B cell (primary cell): Measurements from ENCODE around the gene HLA-DPB1. TPM values are rescaled to one million over a fixed set of nuclear protein-coding genes. Genes with fewer than 3 reads are reported as not detected.

Experiments used
- ATAC-seq: fragments of 200-7000 bp; cut with Tn5 transposase; one replicate; pipeline ENCODE4 v1.10.0; 2021; ENCODE audit warnings: low read depth, mild to moderate bottlenecking, moderate number of reproducible peaks, moderate library complexity
- CTCF ChIA-PET: fragments of 350-600 bp; sonication (Branson Sonifier 250); formaldehyde crosslinking; loops from one replicate; lab custom pipeline; 2021; ENCODE audit warnings: antibody characterized with exemption, inconsistent platforms; lab: Charles Lee
- POLR2A ChIA-PET: fragments of 350-600 bp; sonication (Branson Sonifier 250); formaldehyde crosslinking; loops from one replicate; lab custom pipeline; 2021; ENCODE audit warnings: antibody characterized with exemption; lab: Charles Lee
- DNase-seq: peaks from one replicate; pipeline ENCODE4 v3.0.0; 2013
- H2AFZ ChIP-seq: 2 replicates; pipeline ENCODE4 v1.6.1; 2012; ENCODE audit warnings: mild to moderate bottlenecking, low read depth, low read length; ENCODE audit not compliant: insufficient read depth, poor library complexity, severe bottlenecking
- H3K27ac ChIP-seq, 2 donors: 1 replicate in 1 of 2; 2 replicates in 1 of 2; pipeline ENCODE4 v1.5.1; 2012 to 2013; ENCODE audit warnings: low read length in 2 of 2, mild to moderate bottlenecking in 2 of 2, moderate library complexity in 1 of 2
- H3K27me3 ChIP-seq, 4 experiments: fragments of 200-600 bp in 1 of 4; sonication (generic) in 1 of 4; replicated peaks in 1 of 4; 1 replicate in 2 of 4; 2 replicates in 2 of 4; pipeline versions ENCODE4 v1.6.1 to v1.7.0; 2013 to 2016; ENCODE audit warnings: low read length in 3 of 4, mild to moderate bottlenecking in 2 of 4, mixed read lengths in 1 of 4, moderate library complexity in 1 of 4; ENCODE audit not compliant: insufficient read depth in 4 of 4, control insufficient read depth in 3 of 4; ENCODE audit errors: control extremely low read depth in 1 of 4
- H3K36me3 ChIP-seq, 2 experiments: replicated peaks in 1 of 2; 1 replicate in 1 of 2; 2 replicates in 1 of 2; pipeline versions ENCODE4 v1.6.1 to v1.7.1; 2013; ENCODE audit warnings: low read length in 1 of 2; ENCODE audit not compliant: insufficient read depth in 2 of 2, control insufficient read depth in 1 of 2; ENCODE audit errors: control extremely low read depth in 1 of 2, extremely low read depth in 1 of 2
- H3K4me1 ChIP-seq, 2 donors: fragments of 200-600 bp in 1 of 2; sonication (generic) in 1 of 2; 1 replicate in 1 of 2; 2 replicates in 1 of 2; pipeline versions ENCODE4 v1.5.1 to v1.6.1; 2013 to 2017; ENCODE audit warnings: low read length in 2 of 2; ENCODE audit not compliant: control insufficient read depth in 2 of 2, insufficient read depth in 2 of 2
- H3K4me2 ChIP-seq: replicated peaks from 2 replicates; pipeline ENCODE3; 2012; ENCODE audit warnings: mild to moderate bottlenecking, low read depth, low read length; ENCODE audit not compliant: poor library complexity, severe bottlenecking
- H3K4me3 ChIP-seq, 5 experiments: fragments of 200-600 bp in 1 of 5; sonication (generic) in 1 of 5; 1 replicate in 3 of 5; 2 replicates in 2 of 5; pipeline versions ENCODE4 v1.5.1 to v1.7.0; 2011 to 2016; ENCODE audit warnings: low read length in 4 of 5, mild to moderate bottlenecking in 4 of 5, low read depth in 2 of 5, control low read depth in 1 of 5, moderate library complexity in 1 of 5; ENCODE audit not compliant: insufficient read depth in 1 of 5; ENCODE audit errors: control extremely low read depth in 1 of 5, extremely low read depth in 1 of 5
- H3K79me2 ChIP-seq: fragments of 200-600 bp; sonication (generic); one replicate; pipeline ENCODE4 v1.6.0; 2016; ENCODE audit warnings: low read length; ENCODE audit not compliant: control insufficient read depth, insufficient read depth
- H3K9ac ChIP-seq: fragments of 200-600 bp; sonication (generic); 2 replicates; pipeline ENCODE4 v1.6.1; 2017; ENCODE audit warnings: mild to moderate bottlenecking, low read length, moderate library complexity
- H3K9me3 ChIP-seq, 3 donors: one replicate each; pipeline versions ENCODE4 v1.6.1 to v1.7.1; 2013; ENCODE audit warnings: low read length in 2 of 3; ENCODE audit not compliant: control insufficient read depth in 2 of 3, insufficient read depth in 1 of 3; ENCODE audit errors: control extremely low read depth in 1 of 3
- H4K20me1 ChIP-seq: 2 replicates; pipeline ENCODE4 v1.6.0; 2012; ENCODE audit warnings: mild to moderate bottlenecking, low read length; ENCODE audit not compliant: insufficient read depth, control insufficient read depth, poor library complexity, severe bottlenecking
- H3K27ac Mint-ChIP-seq: one replicate; pipeline ENCODE4 v1.8.0; 2021; ENCODE audit warnings: mixed read lengths
- H3K27me3 Mint-ChIP-seq: one replicate; pipeline ENCODE4 v1.8.0; 2021; ENCODE audit warnings: mixed read lengths
- H3K4me1 Mint-ChIP-seq: one replicate; pipeline ENCODE4 v1.8.0; 2021; ENCODE audit warnings: mixed read lengths
- H3K4me3 Mint-ChIP-seq: one replicate; pipeline ENCODE4 v1.8.0; 2021; ENCODE audit warnings: mixed read lengths
- H3K9me3 Mint-ChIP-seq: one replicate; pipeline ENCODE4 v1.8.0; 2022; ENCODE audit warnings: mixed read lengths; ENCODE audit not compliant: insufficient read depth
- EZH2 ChIP-seq: IDR thresholded peaks from 2 replicates; pipeline ENCODE4 v1.6.1; 2012; ENCODE audit warnings: borderline replicate concordance, low read depth, mild to moderate bottlenecking, moderate library complexity, low read length; ENCODE audit not compliant: insufficient read depth, poor library complexity, severe bottlenecking
- WGBS: methylation state at CpG from one replicate; pipeline ENCODE4 v1.1.5; 2013; ENCODE audit warnings: missing lambda C conversion rate; ENCODE audit not compliant: insufficient coverage; 5-methylcytosine and 5-hydroxymethylcytosine counted together
- intact Hi-C: fragments of 100-400 bp; cut with micrococcal nuclease; formaldehyde crosslinking; loops from one replicate; pipeline ENCODE4 v1.10.0; 2022
- polyA plus RNA-seq: library from polyadenylated mRNA; depleted of rRNA; stranded (reverse); fragments of >200 nt; gene quantifications from 2 replicates; pipeline ENCODE4 v1.2.3, GENCODE V29; 2012
- total RNA-seq, 2 donors: library from RNA; stranded (reverse); fragments of 120-200 nt in 1 of 2; gene quantifications; 1 replicate in 1 of 2; 2 replicates in 1 of 2; pipeline versions ENCODE4 v1.2.3 to v1.2.4, GENCODE V29; 2013 to 2022
- TF ChIP-seq, protein P1 (sequence below): fragments of 200-600 bp; IDR thresholded peaks from one replicate; pipeline ENCODE4 v1.8.0; 2022; ENCODE audit warnings: antibody characterized with exemption, mild to moderate bottlenecking

Gene HLA-DPB1
- total and polyA plus RNA-seq, 2 donors (not counting 1 experiment from before 2014, with no cell fraction given): 1,104 to 1,578 TPM

DNA sequence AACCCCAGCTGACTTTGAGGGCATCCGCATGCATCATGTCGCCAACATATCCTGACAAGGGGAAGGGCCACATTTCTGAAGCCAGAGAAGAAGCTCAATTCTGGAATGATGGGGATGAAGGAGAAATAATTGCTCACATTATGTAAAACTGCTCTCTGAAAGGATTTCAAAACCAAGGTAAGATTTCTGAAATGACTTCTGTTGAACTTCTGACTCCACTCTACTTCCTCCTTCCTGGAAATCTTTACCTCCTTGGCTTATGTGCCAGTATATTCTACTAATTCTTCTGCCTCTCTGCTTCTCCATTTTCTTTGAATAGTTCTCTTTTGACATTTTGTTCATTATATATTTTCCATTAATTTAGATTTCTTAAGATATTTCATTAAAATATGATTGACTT lies 31.9 kb downstream of the HLA-DPB1 start:
- H2AFZ ChIP-seq: no peak overlapping the region
- peaks cover 3% of the 10 kb centered on the region for H3K79me2 ChIP-seq
- peaks cover 10% of the 10 kb centered on the region for H3K27me3 Mint-ChIP-seq
- ChIA-PET CTCF (interaction anchor here (0.9 to 1.0 kb wide), 2 partner anchors 10 to 93 kb away, joined by 3 to 8 read pairs; no protein-coding TSS in a partner anchor), POLR2A (no interaction called here)
- no peaks in the 10 kb centered on the region for H4K20me1 ChIP-seq
- H3K4me2 ChIP-seq: no peak overlapping the region
- no peaks in the 10 kb centered on the region for H3K36me3 ChIP-seq
- no peak for DNase-seq
- no peak overlapping the region for H3K9ac ChIP-seq
- no peaks in the 10 kb centered on the region for H3K27me3 ChIP-seq
- H3K4me3 Mint-ChIP-seq: no peak overlapping the region
- peaks cover 18% of the 10 kb centered on the region for H3K4me1 Mint-ChIP-seq
- no peaks in the 10 kb centered on the region for H3K9me3 ChIP-seq
- WGBS: no CpG with 5 or more reads among the region's 2 CpGs
- no peak overlapping the region for H3K27ac Mint-ChIP-seq
- ATAC-seq: no peak
- H3K27ac ChIP-seq: no peak overlapping the region
- H3K9me3 Mint-ChIP-seq: peaks cover 12% of the 10 kb centered on the region
- peaks cover 11 to 16% of the 10 kb centered on the region in 2 donors for H3K4me1 ChIP-seq
- H3K4me3 ChIP-seq: no peak overlapping the region
- intact Hi-C loops: no loop called here
- no peak for TF ChIP-seq EZH2
- TF ChIP-seq, protein P1, sequence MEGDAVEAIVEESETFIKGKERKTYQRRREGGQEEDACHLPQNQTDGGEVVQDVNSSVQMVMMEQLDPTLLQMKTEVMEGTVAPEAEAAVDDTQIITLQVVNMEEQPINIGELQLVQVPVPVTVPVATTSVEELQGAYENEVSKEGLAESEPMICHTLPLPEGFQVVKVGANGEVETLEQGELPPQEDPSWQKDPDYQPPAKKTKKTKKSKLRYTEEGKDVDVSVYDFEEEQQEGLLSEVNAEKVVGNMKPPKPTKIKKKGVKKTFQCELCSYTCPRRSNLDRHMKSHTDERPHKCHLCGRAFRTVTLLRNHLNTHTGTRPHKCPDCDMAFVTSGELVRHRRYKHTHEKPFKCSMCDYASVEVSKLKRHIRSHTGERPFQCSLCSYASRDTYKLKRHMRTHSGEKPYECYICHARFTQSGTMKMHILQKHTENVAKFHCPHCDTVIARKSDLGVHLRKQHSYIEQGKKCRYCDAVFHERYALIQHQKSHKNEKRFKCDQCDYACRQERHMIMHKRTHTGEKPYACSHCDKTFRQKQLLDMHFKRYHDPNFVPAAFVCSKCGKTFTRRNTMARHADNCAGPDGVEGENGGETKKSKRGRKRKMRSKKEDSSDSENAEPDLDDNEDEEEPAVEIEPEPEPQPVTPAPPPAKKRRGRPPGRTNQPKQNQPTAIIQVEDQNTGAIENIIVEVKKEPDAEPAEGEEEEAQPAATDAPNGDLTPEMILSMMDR: no peak

DNA sequence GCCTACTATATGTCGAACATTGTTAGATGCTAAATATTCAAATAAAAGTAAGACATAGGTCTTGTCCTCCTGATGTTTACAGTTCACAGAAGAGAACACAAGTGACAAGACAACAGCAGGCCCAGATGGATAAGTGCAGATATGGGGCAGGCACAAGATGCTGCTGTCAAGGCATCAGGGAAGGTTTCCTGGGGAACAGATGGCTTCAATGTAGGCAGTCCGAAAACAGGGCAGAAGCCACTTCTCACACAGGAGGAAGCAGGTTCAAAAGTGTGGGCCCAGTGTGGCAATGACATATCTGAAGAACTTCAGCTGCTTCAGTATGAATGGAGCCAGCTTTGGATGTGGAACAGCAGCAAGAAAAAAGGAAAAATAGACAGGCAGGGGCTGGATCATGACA lies 32.5 kb downstream of the HLA-DPB1 start:
- Histone ChIP-seq H3K9me3 (no peaks in the 10 kb centered on the region), H3K27ac (no peak overlapping the region), H3K27me3 (no peaks in the 10 kb centered on the region), H4K20me1 (no peaks in the 10 kb centered on the region), H3K4me3 (no peak overlapping the region), H2AFZ (no peak overlapping the region), H3K9ac (no peak overlapping the region), H3K79me2 (peaks cover 5% of the 10 kb centered on the region), H3K4me1 (peaks cover 18 to 22% of the 10 kb centered on the region in 2 donors), H3K4me2 (no peak overlapping the region), H3K36me3 (no peaks in the 10 kb centered on the region)
- peaks cover 10% of the 10 kb centered on the region for H3K27me3 Mint-ChIP-seq
- ChIA-PET POLR2A (interaction anchor here (0.6 kb wide), 1 partner anchor 17 kb away, joined by 8 read pairs; no protein-coding TSS in a partner anchor), CTCF (interaction anchor here (1.1 kb wide), 1 partner anchor 18 kb away, joined by 3 read pairs; no protein-coding TSS in a partner anchor)
- no peak overlapping the region for H3K27ac Mint-ChIP-seq
- peaks cover 12% of the 10 kb centered on the region for H3K9me3 Mint-ChIP-seq
- peaks cover 24% of the 10 kb centered on the region for H3K4me1 Mint-ChIP-seq
- intact Hi-C loops: no loop called here
- ATAC-seq (no peak), DNase-seq (no peak)
- no peak for TF ChIP-seq EZH2
- TF ChIP-seq, protein P1: no peak
- 100% methylated on average over 1 of the region's 2 CpGs for whole genome bisulfite sequencing
- H3K4me3 Mint-ChIP-seq: no peak overlapping the region
